OCI-LY7 (cell line): ENCODE measurements around the gene PCBP3. TPM values are rescaled to one million over a fixed set of nuclear protein-coding genes. Genes with fewer than 3 reads are reported as not detected.
"Not testable (repeated sequence)": the region's sequence is repeated elsewhere in the genome, so short reads cannot be mapped to it uniquely, and the experiment has no call there.

Experiments
- BruUV-seq: library from RNA; stranded (reverse); fragments of 400-500 nt; replicated peaks from 2 replicates; lab custom pipeline; 2021; lab: Mats Ljungman, UMichigan
- CTCF ChIA-PET: fragments of 300-600 bp; sonication (Branson Sonifier 250); formaldehyde crosslinking; loops from one replicate; lab custom pipeline; 2022; ENCODE audit warnings: antibody characterized with exemption; ENCODE audit not compliant: unreplicated experiment; lab: Charles Lee
- POLR2A ChIA-PET: fragments of 300-600 bp; sonication (Branson Sonifier 250); formaldehyde crosslinking; loops from one replicate; lab custom pipeline; 2022; ENCODE audit warnings: antibody characterized with exemption; lab: Charles Lee
- DNase-seq: peaks from one replicate; pipeline ENCODE4 v3.0.0-alpha.2; 2015; ENCODE audit warnings: low spot score
- H2AFZ ChIP-seq: fragments of 200-600 bp; sonication (generic), shearing (Covaris generic); 2 replicates; pipeline ENCODE4 v1.6.1; 2014; ENCODE audit warnings: mild to moderate bottlenecking, antibody characterized with exemption, low read length, moderate library complexity
- H3K27ac ChIP-seq: fragments of 200-600 bp; sonication (generic); 2 replicates; pipeline ENCODE4 v1.5.1; 2014; ENCODE audit warnings: mixed run types, low read depth, mild to moderate bottlenecking, moderate library complexity, low read length, inconsistent platforms; ENCODE audit not compliant: poor library complexity, severe bottlenecking
- H3K36me3 ChIP-seq: fragments of 200-600 bp; sonication (generic); 2 replicates; pipeline ENCODE4 v1.6.1; 2014; ENCODE audit warnings: mild to moderate bottlenecking, antibody characterized with exemption, low read length, moderate library complexity, mixed read lengths; ENCODE audit not compliant: insufficient read depth
- H3K4me1 ChIP-seq: fragments of 200-600 bp; sonication (generic); 2 replicates; pipeline ENCODE4 v1.5.1; 2014; ENCODE audit warnings: mild to moderate bottlenecking, low read length; ENCODE audit not compliant: insufficient read depth, poor library complexity, severe bottlenecking
- H3K4me2 ChIP-seq: fragments of 200-600 bp; sonication (generic); 2 replicates; pipeline ENCODE4 v1.6.1; 2014; ENCODE audit warnings: mild to moderate bottlenecking, low read length
- H3K4me3 ChIP-seq: fragments of 200-600 bp; sonication (generic); 2 replicates; pipeline ENCODE4 v1.5.1; 2014; ENCODE audit warnings: mild to moderate bottlenecking, low read depth, low read length; ENCODE audit not compliant: poor library complexity, severe bottlenecking
- H3K79me2 ChIP-seq: fragments of 200-600 bp; sonication (generic); 2 replicates; pipeline ENCODE4 v1.6.1; 2016; ENCODE audit warnings: low read depth, mild to moderate bottlenecking, low read length, moderate library complexity, mixed read lengths; ENCODE audit not compliant: insufficient read depth
- H3K9me2 ChIP-seq: fragments of 200-600 bp; sonication (generic); 2 replicates; pipeline ENCODE4 v1.6.1; 2016; ENCODE audit warnings: mild to moderate bottlenecking, low read length, mixed read lengths; ENCODE audit not compliant: insufficient read depth
- H3K9me3 ChIP-seq: fragments of 200-600 bp; sonication (generic); 2 replicates; pipeline ENCODE4 v1.6.1; 2014; ENCODE audit warnings: mild to moderate bottlenecking, mixed run types, low read length, mixed read lengths
- H4K20me1 ChIP-seq: fragments of 200-600 bp; sonication (generic); 2 replicates; pipeline ENCODE4 v1.6.1; 2014; ENCODE audit warnings: mild to moderate bottlenecking, antibody characterized with exemption, low read length, moderate library complexity, mixed read lengths; ENCODE audit not compliant: insufficient read depth
- CTCF ChIP-seq: fragments of 200-600 bp; sonication (generic); conservative IDR thresholded peaks from 2 replicates; pipeline ENCODE4 v1.5.1; 2014; ENCODE audit warnings: mild to moderate bottlenecking, antibody characterized with exemption, low read length, moderate library complexity, mixed read lengths
- EZH2phosphoT487 ChIP-seq: fragments of 200-600 bp; sonication (generic); IDR thresholded peaks from 2 replicates; pipeline ENCODE4 v1.6.1; 2018; ENCODE audit warnings: low read depth, borderline replicate concordance, mild to moderate bottlenecking, mixed run types, antibody characterized with exemption, low read length, moderate library complexity, mixed read lengths
- intact Hi-C: fragments of 100-400 bp; cut with micrococcal nuclease; formaldehyde crosslinking; loops from one replicate; pipeline ENCODE4 v1.10.0; 2022; ENCODE audit not compliant: unreplicated experiment
- total RNA-seq, 2 experiments: library from RNA; depleted of rRNA in 1 of 2; stranded (reverse); fragments of >200 nt in 1 of 2; shearing (Covaris generic) in 1 of 2; gene quantifications; 2 replicates each; pipeline ENCODE4 v1.2.3, GENCODE V29; 2014 to 2022

Gene PCBP3
- total RNA-seq, 2 experiments from 2014 or later, result 0.61 TPM; not detected in 1

GRCh38 chr21:45894906-45895777 is 251.6 kb downstream of the PCBP3 start:
- Histone ChIP-seq H3K4me2 (no peak overlapping the region), H3K9me2 (no peaks in the 10 kb centered on the region), H2AFZ (no peak overlapping the region), H3K27ac (no peak overlapping the region), H3K4me3 (no peak overlapping the region), H3K4me1 (no peaks in the 10 kb centered on the region), H3K36me3 (no peaks in the 10 kb centered on the region), H4K20me1 (no peaks in the 10 kb centered on the region), H3K79me2 (no peaks in the 10 kb centered on the region), H3K9me3 (no peaks in the 10 kb centered on the region)
- TF ChIP-seq EZH2phosphoT487 (no peak), CTCF (no peak)
- CTCF ChIA-PET, result no interaction called here
- POLR2A ChIA-PET, result no interaction called here
- no peak for DNase-seq
- intact Hi-C loops, result no loop called here
- no TSS peak for BruUV-seq

GRCh38 chr21:45895778-45896370 is 252.3 kb downstream of the PCBP3 start:
- Histone ChIP-seq H3K9me2 (no peaks in the 10 kb centered on the region), H2AFZ (no peak overlapping the region), H3K79me2 (no peaks in the 10 kb centered on the region), H4K20me1 (no peaks in the 10 kb centered on the region), H3K4me3 (no peak overlapping the region), H3K36me3 (no peaks in the 10 kb centered on the region), H3K4me1 (no peaks in the 10 kb centered on the region), H3K27ac (no peak overlapping the region), H3K9me3 (no peaks in the 10 kb centered on the region), H3K4me2 (no peak overlapping the region)
- no peak for DNase-seq
- TF ChIP-seq EZH2phosphoT487, result no peak
- no peak for TF ChIP-seq CTCF
- POLR2A ChIA-PET, result no interaction called here
- BruUV-seq, result no TSS peak
- intact Hi-C loops, result no loop called here
- CTCF ChIA-PET, result no interaction called here

- H3K9me3 ChIP-seq, H4K20me1 ChIP-seq, intact Hi-C loops, H3K27ac ChIP-seq, H3K36me3 ChIP-seq, H3K4me1 ChIP-seq, BruUV-seq, DNase-seq, H2AFZ ChIP-seq, CTCF ChIA-PET, POLR2A ChIA-PET, H3K4me3 ChIP-seq, H3K9me2 ChIP-seq, H3K79me2 ChIP-seq, H3K4me2 ChIP-seq: not testable (repeated sequence)
Observed at GRCh38 chr21:45896431-45896830, 252.9 kb downstream of the PCBP3 start.
